GM11168 (cell line): Measurements from ENCODE around the gene AFF3.
"Not testable (repeated sequence)": the region's sequence is repeated elsewhere in the genome, so short reads cannot be mapped to it uniquely, and the experiment has no call there.

Source experiments
- in situ Hi-C: fragments of 300-500 bp; cut with MboI; formaldehyde crosslinking; loops from one replicate; pipeline ENCODE4 v1.12.0; 2022; ENCODE audit warnings: low sequenced_read_pairs; ENCODE audit not compliant: unreplicated experiment

AFF3 gene

GRCh38 chr2:99942561-99943347 lies 199.6 kb downstream of the AFF3 start:
- in situ Hi-C loops = no loop called here

- in situ Hi-C loops = no loop called here
Measured at GRCh38 chr2:99940963-99941362, 201.4 kb downstream of the AFF3 start.

- in situ Hi-C loops = no loop called here
Measured at GRCh38 chr2:99939135-99939534, 203.3 kb downstream of the AFF3 start.

GRCh38 chr2:99938250-99938649 lies 204.1 kb downstream of the AFF3 start:
- in situ Hi-C loops = no loop called here

- in situ Hi-C loops = no loop called here
Measured at GRCh38 chr2:99936065-99936464, 206.3 kb downstream of the AFF3 start.

- in situ Hi-C loops = no loop called here
Measured at GRCh38 chr2:99935662-99936061, 206.7 kb downstream of the AFF3 start.

- in situ Hi-C loops = no loop called here
Measured at GRCh38 chr2:99933894-99934650, 208.3 kb downstream of the AFF3 start.

GRCh38 chr2:99933491-99933890 lies 208.9 kb downstream of the AFF3 start:
- in situ Hi-C loops = not testable (repeated sequence)

- in situ Hi-C loops = no loop called here
Measured at GRCh38 chr2:99928470-99929053, 213.8 kb downstream of the AFF3 start.

- in situ Hi-C loops = not testable (repeated sequence)
Measured at GRCh38 chr2:99927690-99928207, 214.6 kb downstream of the AFF3 start.

GRCh38 chr2:99926986-99927385 lies 215.4 kb downstream of the AFF3 start:
- in situ Hi-C loops = no loop called here

- in situ Hi-C loops = no loop called here
Measured at GRCh38 chr2:99925960-99926359, 216.4 kb downstream of the AFF3 start.

GRCh38 chr2:99922664-99923063 lies 219.7 kb downstream of the AFF3 start:
- in situ Hi-C loops = no loop called here

- in situ Hi-C loops = no loop called here
Measured at GRCh38 chr2:99921903-99922302, 220.5 kb downstream of the AFF3 start.

GRCh38 chr2:99918389-99918788 lies 224.0 kb downstream of the AFF3 start:
- in situ Hi-C loops = no loop called here

- in situ Hi-C loops = no loop called here
Measured at GRCh38 chr2:99915108-99915675, 227.2 kb downstream of the AFF3 start.

- in situ Hi-C loops = no loop called here
Measured at GRCh38 chr2:99911736-99912135, 230.7 kb downstream of the AFF3 start.

GRCh38 chr2:99910902-99911301 lies 231.5 kb downstream of the AFF3 start:
- in situ Hi-C loops = no loop called here

- in situ Hi-C loops = no loop called here
Measured at GRCh38 chr2:99905636-99906035, 236.8 kb downstream of the AFF3 start.

- in situ Hi-C loops = no loop called here
Measured at GRCh38 chr2:99905025-99905424, 237.4 kb downstream of the AFF3 start.

- in situ Hi-C loops = no loop called here
Measured at GRCh38 chr2:99903981-99904380, 238.4 kb downstream of the AFF3 start.
